HepG2 (cell line): Measurements from ENCODE around the gene FMOD. TPM values are rescaled to one million over a fixed set of nuclear protein-coding genes. Genes with fewer than 3 reads are reported as not detected.

Source experiments
- HBP1 ChIP-seq: IDR thresholded peaks from 2 replicates; pipeline ENCODE4 v1.6.1; 2016; ENCODE audit warnings: low read depth, control low read depth
- RFX3 ChIP-seq: IDR thresholded peaks from 2 replicates; pipeline ENCODE4 v1.6.1; 2016; ENCODE audit warnings: missing biosample characterization, missing genetic modification reagents
- SOX6 ChIP-seq, 2 experiments: fragments of 450-650 bp in 1 of 2; sonication (generic) in 1 of 2; formaldehyde crosslinking in 1 of 2; IDR thresholded peaks; 2 replicates each; pipeline versions ENCODE4 v1.4.0 to v1.6.1; 2017 to 2020; ENCODE audit warnings: antibody characterized with exemption in 1 of 2, mild to moderate bottlenecking in 1 of 2, missing genetic modification reagents in 1 of 2
- ZBTB40 ChIP-seq, 2 experiments: fragments of 450-650 bp in 1 of 2; sonication (generic) in 1 of 2; formaldehyde crosslinking in 1 of 2; IDR thresholded peaks; 2 replicates each; pipeline versions ENCODE4 v1.6.1 to v1.8.0; 2016 to 2022; ENCODE audit warnings: antibody characterized with exemption in 1 of 2, mild to moderate bottlenecking in 1 of 2, missing genetic modification reagents in 1 of 2
- polyA plus RNA-seq, 8 experiments: library from polyadenylated mRNA; depleted of rRNA in 3 of 8; stranded (reverse) in 7 of 8; unstranded in 1 of 8; fragments of >200 nt; fragmentation: Illumina TruSeq in 4 of 8; extraction: Trizol in 4 of 8; gene quantifications; 2 replicates each; pipeline versions ENCODE4 v1.2.1 to v1.2.3, GENCODE V29; 2011 to 2016; ENCODE audit warnings: low read depth in 4 of 8, missing spikeins in 1 of 8, mixed read lengths in 1 of 8; ENCODE audit not compliant: insufficient read depth in 1 of 8
- total RNA-seq, 5 experiments: library from RNA; depleted of rRNA; stranded (reverse); fragments of >200 nt; fragmentation: Illumina TruSeq; extraction: Trizol; gene quantifications; 2 replicates each; pipeline ENCODE4 v1.2.3, GENCODE V29; 2016; ENCODE audit warnings: low read depth in 1 of 5
- TF ChIP-seq, protein P1 (sequence below): sonication (generic); formaldehyde crosslinking; IDR thresholded peaks from 2 replicates; pipeline ENCODE4 v1.4.0; 2020; ENCODE audit warnings: missing genetic modification reagents, borderline replicate concordance

The FMOD gene
- total and polyA plus RNA-seq, 2 of the 13 experiments (the other 11 are each of a cell fraction or from before 2014, with no cell fraction given) = 0.08 TPM; not detected in 1

- TF ChIP-seq, protein P1, sequence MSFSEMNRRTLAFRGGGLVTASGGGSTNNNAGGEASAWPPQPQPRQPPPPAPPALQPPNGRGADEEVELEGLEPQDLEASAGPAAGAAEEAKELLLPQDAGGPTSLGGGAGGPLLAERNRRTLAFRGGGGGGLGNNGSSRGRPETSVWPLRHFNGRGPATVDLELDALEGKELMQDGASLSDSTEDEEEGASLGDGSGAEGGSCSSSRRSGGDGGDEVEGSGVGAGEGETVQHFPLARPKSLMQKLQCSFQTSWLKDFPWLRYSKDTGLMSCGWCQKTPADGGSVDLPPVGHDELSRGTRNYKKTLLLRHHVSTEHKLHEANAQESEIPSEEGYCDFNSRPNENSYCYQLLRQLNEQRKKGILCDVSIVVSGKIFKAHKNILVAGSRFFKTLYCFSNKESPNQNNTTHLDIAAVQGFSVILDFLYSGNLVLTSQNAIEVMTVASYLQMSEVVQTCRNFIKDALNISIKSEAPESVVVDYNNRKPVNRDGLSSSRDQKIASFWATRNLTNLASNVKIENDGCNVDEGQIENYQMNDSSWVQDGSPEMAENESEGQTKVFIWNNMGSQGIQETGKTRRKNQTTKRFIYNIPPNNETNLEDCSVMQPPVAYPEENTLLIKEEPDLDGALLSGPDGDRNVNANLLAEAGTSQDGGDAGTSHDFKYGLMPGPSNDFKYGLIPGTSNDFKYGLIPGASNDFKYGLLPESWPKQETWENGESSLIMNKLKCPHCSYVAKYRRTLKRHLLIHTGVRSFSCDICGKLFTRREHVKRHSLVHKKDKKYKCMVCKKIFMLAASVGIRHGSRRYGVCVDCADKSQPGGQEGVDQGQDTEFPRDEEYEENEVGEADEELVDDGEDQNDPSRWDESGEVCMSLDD = no peak
- TF ChIP-seq RFX3 = no peak
- TF ChIP-seq HBP1 (CRISPR knock-in tag) = no peak
- no peak for TF ChIP-seq SOX6 (IDR thresholded peaks at IDR 0.05)
- TF ChIP-seq SOX6 (CRISPR knock-in tag; IDR thresholded peaks at IDR 0.05) = no peak
- no peak for TF ChIP-seq ZBTB40 (IDR thresholded peaks at IDR 0.05)
- TF ChIP-seq ZBTB40 (CRISPR knock-in tag; IDR thresholded peaks at IDR 0.05) = no peak
These were observed 25.9 kb downstream of the FMOD start (continued) for GRCh38 chr1:203325026-203325417.
